H1 (cell line): ENCODE data around the gene LMTK2. TPM values are rescaled to one million over a fixed set of nuclear protein-coding genes. Genes with fewer than 3 reads are reported as not detected.

ENCODE experiments used
- CTCF ChIA-PET: fragments of 300-600 bp; sonication (Branson Sonifier 250); formaldehyde crosslinking; loops from one replicate; lab custom pipeline; 2021; ENCODE audit not compliant: partially characterized antibody; lab: Charles Lee
- POLR2A ChIA-PET: fragments of 300-600 bp; sonication (Branson Sonifier 250); formaldehyde crosslinking; loops from one replicate; lab custom pipeline; 2021; ENCODE audit warnings: inconsistent platforms; ENCODE audit not compliant: partially characterized antibody; lab: Charles Lee
- DNase-seq, 2 experiments: peaks; one replicate each; pipeline versions ENCODE4 v3.0.0 to v3.0.0-alpha.2; 2010 to 2022; ENCODE audit warnings: low spot score in 2 of 2, low read depth in 1 of 2, mixed read lengths in 1 of 2
- FAIRE-seq: peaks from 2 replicates; lab custom pipeline; 2011; peaks lifted over from hg19 to GRCh38; lab: Jason Lieb, UNC
- H2AFZ ChIP-seq: 2 replicates; pipeline ENCODE4 v1.8.1; 2012; ENCODE audit warnings: low read length, inconsistent platforms
- H2AK5ac ChIP-seq: 2 replicates; pipeline ENCODE4 v1.6.1; 2013; ENCODE audit warnings: low read depth, low read length
- H2BK120ac ChIP-seq: replicated peaks from 2 replicates; pipeline ENCODE3; 2013; ENCODE audit warnings: low read depth, low read length, inconsistent platforms
- H2BK12ac ChIP-seq: 2 replicates; pipeline ENCODE4 v1.6.1; 2013; ENCODE audit warnings: low read depth, low read length
- H2BK15ac ChIP-seq: 2 replicates; pipeline ENCODE4 v1.6.1; 2013; ENCODE audit warnings: low read length
- H2BK20ac ChIP-seq: 2 replicates; pipeline ENCODE4 v1.6.1; 2013; ENCODE audit warnings: low read length
- H2BK5ac ChIP-seq: 2 replicates; pipeline ENCODE4 v1.6.1; 2013; ENCODE audit warnings: low read depth, low read length
- H3K14ac ChIP-seq: 2 replicates; pipeline ENCODE4 v1.6.1; 2013; ENCODE audit warnings: inconsistent platforms; ENCODE audit not compliant: insufficient read length
- H3K18ac ChIP-seq: 2 replicates; pipeline ENCODE4 v1.6.1; 2013; ENCODE audit warnings: low read length; ENCODE audit errors: extremely low read depth
- H3K23ac ChIP-seq: 2 replicates; pipeline ENCODE4 v1.6.1; 2013; ENCODE audit warnings: inconsistent platforms; ENCODE audit not compliant: insufficient read length
- H3K23me2 ChIP-seq: 2 replicates; pipeline ENCODE4 v1.6.1; 2013; ENCODE audit warnings: low read depth, low read length
- H3K27ac ChIP-seq: 2 replicates; pipeline ENCODE4 v1.6.1; 2011; ENCODE audit warnings: low read depth, low read length, inconsistent platforms
- H3K27me3 ChIP-seq, 4 experiments: replicated peaks in 1 of 4; 1 replicate in 1 of 4; 2 replicates in 3 of 4; pipeline versions ENCODE4 v1.6.1 to v1.8.1; 2011 to 2013; ENCODE audit warnings: low read length in 3 of 4, mild to moderate bottlenecking in 3 of 4, inconsistent platforms in 2 of 4, mixed read lengths in 2 of 4, moderate library complexity in 1 of 4; ENCODE audit not compliant: control insufficient read depth in 3 of 4, insufficient read depth in 3 of 4; ENCODE audit errors: extremely low read depth in 1 of 4
- H3K36me3 ChIP-seq, 4 experiments: 2 replicates each; pipeline versions ENCODE4 v1.6.1 to v1.8.1; 2011 to 2013; ENCODE audit warnings: mild to moderate bottlenecking in 4 of 4, low read length in 3 of 4, moderate library complexity in 2 of 4, control low read depth in 1 of 4, inconsistent platforms in 1 of 4; ENCODE audit not compliant: insufficient read depth in 4 of 4, control insufficient read depth in 2 of 4
- H3K4ac ChIP-seq: replicated peaks from 2 replicates; pipeline ENCODE3; 2013; ENCODE audit warnings: low read length, low read depth, mixed read lengths, inconsistent platforms; ENCODE audit not compliant: insufficient read length
- H3K4me1 ChIP-seq, 4 experiments: replicated peaks in 1 of 4; 1 replicate in 1 of 4; 2 replicates in 3 of 4; pipeline versions ENCODE4 v1.6.1 to v1.8.1; 2011 to 2013; ENCODE audit warnings: low read length in 3 of 4, inconsistent platforms in 2 of 4, mixed read lengths in 1 of 4; ENCODE audit not compliant: insufficient read depth in 4 of 4, control insufficient read depth in 3 of 4
- H3K4me2 ChIP-seq, 2 experiments: 2 replicates each; pipeline versions ENCODE4 v1.6.1 to v1.8.1; 2011 to 2013; ENCODE audit warnings: low read depth in 2 of 2, low read length in 2 of 2, control low read depth in 1 of 2, inconsistent platforms in 1 of 2, mild to moderate bottlenecking in 1 of 2; ENCODE audit not compliant: insufficient read depth in 1 of 2
- H3K4me3 ChIP-seq, 4 experiments: fragments of 200-600, 300-600 bp in 1 of 4; sonication (generic), shearing (Covaris generic), sonication (Bioruptor Twin) in 1 of 4; 2 replicates each; pipeline versions ENCODE4 v1.5.1 to v1.8.1; 2011 to 2016; ENCODE audit warnings: low read length in 4 of 4, low read depth in 3 of 4, control low read depth in 2 of 4, inconsistent platforms in 2 of 4, mild to moderate bottlenecking in 2 of 4, mixed read lengths in 1 of 4, moderate library complexity in 1 of 4; ENCODE audit not compliant: insufficient read depth in 2 of 4; ENCODE audit errors: extremely low read depth in 1 of 4
- H3K56ac ChIP-seq: replicated peaks from 2 replicates; pipeline ENCODE3; 2013; ENCODE audit warnings: low read depth, mild to moderate bottlenecking, mixed read lengths, low read length, inconsistent platforms; ENCODE audit not compliant: insufficient read length
- H3K79me1 ChIP-seq: 2 replicates; pipeline ENCODE4 v1.6.1; 2013; ENCODE audit warnings: low read depth, low read length, control low read depth
- H3K79me2 ChIP-seq, 2 experiments: 2 replicates each; pipeline versions ENCODE4 v1.6.1 to v1.8.1; 2012 to 2013; ENCODE audit warnings: low read length in 2 of 2, mild to moderate bottlenecking in 2 of 2, inconsistent platforms in 1 of 2; ENCODE audit not compliant: insufficient read depth in 2 of 2, control insufficient read depth in 1 of 2
- H3K9ac ChIP-seq, 4 experiments: replicated peaks in 1 of 4; 1 replicate in 1 of 4; 2 replicates in 3 of 4; pipeline versions ENCODE4 v1.6.1 to v1.8.1; 2011 to 2013; ENCODE audit warnings: low read depth in 3 of 4, low read length in 3 of 4, control low read depth in 2 of 4, mild to moderate bottlenecking in 2 of 4, moderate library complexity in 2 of 4, inconsistent platforms in 1 of 4; ENCODE audit errors: extremely low read depth in 1 of 4
- H3K9me3 ChIP-seq, 2 experiments: 2 replicates each; pipeline versions ENCODE4 v1.6.1 to v1.8.1; 2012 to 2013; ENCODE audit warnings: mild to moderate bottlenecking in 2 of 2, moderate library complexity in 2 of 2, control low read depth in 1 of 2, inconsistent platforms in 1 of 2, low read depth in 1 of 2, low read length in 1 of 2, mixed read lengths in 1 of 2; ENCODE audit not compliant: insufficient read depth in 2 of 2
- H4K20me1 ChIP-seq, 2 experiments: replicated peaks in 1 of 2; 2 replicates each; pipeline versions ENCODE3 to v1.8.1; 2011 to 2013; ENCODE audit warnings: inconsistent platforms in 2 of 2, low read length in 2 of 2, mild to moderate bottlenecking in 1 of 2; ENCODE audit not compliant: insufficient read depth in 2 of 2, control insufficient read depth in 1 of 2
- H4K5ac ChIP-seq: 2 replicates; pipeline ENCODE4 v1.6.1; 2013; ENCODE audit warnings: low read length, low read depth, mixed read lengths, inconsistent platforms; ENCODE audit not compliant: insufficient read length
- H4K8ac ChIP-seq: 2 replicates; pipeline ENCODE4 v1.8.0; 2013; ENCODE audit warnings: mild to moderate bottlenecking, moderate library complexity, low read length, inconsistent platforms; ENCODE audit not compliant: insufficient read depth; ENCODE audit errors: extremely low read depth
- H4K91ac ChIP-seq: replicated peaks from 2 replicates; pipeline ENCODE3; 2013; ENCODE audit warnings: low read length, mixed read lengths, inconsistent platforms; ENCODE audit not compliant: insufficient read length
- BRCA1 ChIP-seq: IDR thresholded peaks from 2 replicates; pipeline ENCODE4 v1.6.1; 2012; ENCODE audit warnings: low read depth, low read length, improper control_type of control experiment
- CEBPB ChIP-seq: IDR thresholded peaks from 2 replicates; pipeline ENCODE4 v1.6.1; 2012; ENCODE audit warnings: low read depth, low read length
- CHD2 ChIP-seq: IDR thresholded peaks from 2 replicates; pipeline ENCODE4 v1.6.1; 2012; ENCODE audit warnings: low read length, improper control_type of control experiment
- CREB1 ChIP-seq: IDR thresholded peaks from 2 replicates; pipeline ENCODE4 v1.6.1; 2012; ENCODE audit warnings: inconsistent platforms
- E2F6 ChIP-seq: IDR thresholded peaks from 2 replicates; pipeline ENCODE4 v1.6.1; 2012; ENCODE audit warnings: inconsistent platforms
- EP300 ChIP-seq, 2 experiments: IDR thresholded peaks; 1 replicate in 1 of 2; 2 replicates in 1 of 2; pipeline ENCODE4 v1.6.1; 2011 to 2012; ENCODE audit warnings: low read depth in 2 of 2, low read length in 2 of 2, mild to moderate bottlenecking in 2 of 2, borderline replicate concordance in 1 of 2, inconsistent platforms in 1 of 2, moderate library complexity in 1 of 2
- HDAC6 ChIP-seq: IDR thresholded peaks from one replicate; pipeline ENCODE4 v1.7.1; 2012; ENCODE audit warnings: low read depth, mild to moderate bottlenecking, inconsistent platforms, low read length, moderate library complexity
- MAFK ChIP-seq: IDR thresholded peaks from 2 replicates; pipeline ENCODE4 v1.6.1; 2012; ENCODE audit warnings: low read depth, mild to moderate bottlenecking, improper control_type of control experiment, low read length
- POLR2A ChIP-seq, 2 experiments: IDR thresholded peaks; 1 replicate in 1 of 2; 2 replicates in 1 of 2; pipeline ENCODE4 v1.6.1; 2011; ENCODE audit warnings: low read depth in 2 of 2, low read length in 2 of 2, mild to moderate bottlenecking in 2 of 2; ENCODE audit errors: control extremely low read depth in 1 of 2
- SIRT6 ChIP-seq: IDR thresholded peaks from one replicate; pipeline ENCODE4 v1.7.1; 2012; ENCODE audit warnings: low read length, inconsistent platforms
- SP2 ChIP-seq: IDR thresholded peaks from 2 replicates; pipeline ENCODE4 v1.6.1; 2012; ENCODE audit warnings: mild to moderate bottlenecking, low read length, inconsistent platforms
- TAF7 ChIP-seq: optimal IDR thresholded peaks from 2 replicates; pipeline ENCODE3; 2011; ENCODE audit warnings: low read depth, mild to moderate bottlenecking, inconsistent platforms, low read length, moderate library complexity, borderline replicate concordance
- TEAD4 ChIP-seq: IDR thresholded peaks from 2 replicates; pipeline ENCODE4 v1.6.1; 2012; ENCODE audit warnings: low read depth, low read length, inconsistent platforms, mixed read lengths
- WGBS, 2 experiments: shearing (Covaris generic) in 1 of 2; methylation state at CpG; one replicate each; pipeline versions ENCODE4 v1.1.6 to v1.1.7; 2013 to 2015; ENCODE audit warnings: low lambda C conversion rate in 2 of 2, mixed read lengths in 2 of 2, inconsistent platforms in 1 of 2, low coverage in 1 of 2, missing lambda C conversion rate in 1 of 2; ENCODE audit not compliant: insufficient replicate concordance in 2 of 2, insufficient coverage in 1 of 2, insufficient read length in 1 of 2; ENCODE audit errors: extremely low coverage in 1 of 2, missing lambda C conversion rate in 1 of 2; 5-methylcytosine and 5-hydroxymethylcytosine counted together
- polyA plus RNA-seq, 7 experiments: library from polyadenylated mRNA; depleted of rRNA in 3 of 7; stranded (reverse) in 5 of 7; unstranded in 2 of 7; fragments of >200 nt in 5 of 7; fragments of 200-250 nt in 2 of 7; gene quantifications; 1 replicate in 5 of 7; 2 replicates in 1 of 7; 4 replicates in 1 of 7; pipeline versions ENCODE4 v1.2.1 to v1.2.3, GENCODE V29; 2011 to 2013; ENCODE audit warnings: missing spikeins in 2 of 7, mixed read lengths in 2 of 7
- total RNA-seq: library from RNA; stranded (reverse); fragmentation: NEBNext Ultra II Directional; extraction: Animal tissue kit (Norgen Biotek cat#: 25700); gene quantifications from 2 replicates; pipeline ENCODE4 v1.2.1, GENCODE V29; 2021

Gene LMTK2
- total and polyA plus RNA-seq, 2 of the 8 experiments (the other 6 are each of a cell fraction or from before 2014, with no cell fraction given), result 9.7 to 30.7 TPM

GRCh38 chr7:98236355-98237185 lies 129.9 kb downstream of the LMTK2 start:
- no peak overlapping the region for H3K23ac ChIP-seq
- no peak overlapping the region for H3K27ac ChIP-seq
- no peaks in the 10 kb centered on the region for H3K79me1 ChIP-seq
- H2BK5ac ChIP-seq, result no peak overlapping the region
- no peak overlapping the region for H3K14ac ChIP-seq
- no peak overlapping the region for H4K8ac ChIP-seq
- H2BK15ac ChIP-seq, result no peak overlapping the region
- peaks cover 0 to 2% of the 10 kb centered on the region in 2 experiments for H4K20me1 ChIP-seq
- H3K4me1 ChIP-seq, result peaks cover 0 to 1% (median 0%) of the 10 kb centered on the region in 4 experiments; a peak in 3 of 7 replicates
- H3K56ac ChIP-seq, result no peak overlapping the region
- H2AK5ac ChIP-seq, result no peak overlapping the region
- DNase-seq, result no peak
- ChIA-PET CTCF (interaction anchor here (2.0 kb wide), 1 partner anchor 68 kb away, joined by 5 read pairs; no protein-coding TSS in a partner anchor), POLR2A (interaction anchor here (0.9 kb wide), 1 partner anchor 25 kb away, joined by 3 read pairs; the partner anchor contains the start of gene BHLHA15)
- H3K4me2 ChIP-seq, result no peak overlapping the region
- no peak overlapping the region for H3K18ac ChIP-seq
- no peak overlapping the region for H2BK12ac ChIP-seq
- H3K36me3 ChIP-seq, result no peaks in the 10 kb centered on the region
- 91% methylated on average over 25 of the region's 25 CpGs; no CpG with 5 or more reads in 1 of the 2 experiments for WGBS, 2 experiments
- H2BK20ac ChIP-seq, result no peak overlapping the region
- H4K91ac ChIP-seq, result no peak overlapping the region
- H4K5ac ChIP-seq, result no peak overlapping the region
- FAIRE-seq, result no peak
- no peak overlapping the region for H3K4ac ChIP-seq
- no peak overlapping the region for H3K4me3 ChIP-seq
- H3K9me3 ChIP-seq, result no peaks in the 10 kb centered on the region
- no peaks in the 10 kb centered on the region for H3K79me2 ChIP-seq
- H3K9ac ChIP-seq, result no peak overlapping the region
- H3K23me2 ChIP-seq, result no peaks in the 10 kb centered on the region
- H2BK120ac ChIP-seq, result no peak overlapping the region
- H3K27me3 ChIP-seq, result no peaks in the 10 kb centered on the region
- no peak overlapping the region for H2AFZ ChIP-seq
- TF ChIP-seq MAFK, result no peak
- no peak for TF ChIP-seq SP2
- TF ChIP-seq SIRT6, result no peak
- TF ChIP-seq TAF7, result no peak
- no peak for TF ChIP-seq BRCA1
- no peak for TF ChIP-seq E2F6
- no peak for TF ChIP-seq POLR2A (IDR thresholded peaks at IDR 0.05; ENCODE audit: control extremely low read depth in 1 of 2, low read depth in 2 of 2, low read length in 2 of 2)
- no peak for TF ChIP-seq CEBPB
- no peak for TF ChIP-seq CREB1
- TF ChIP-seq CHD2, result no peak
- TF ChIP-seq HDAC6, result no peak
- TF ChIP-seq TEAD4, result no peak
- TF ChIP-seq EP300 (IDR thresholded peaks at IDR 0.05; ENCODE audit: borderline replicate concordance in 1 of 2, low read depth in 2 of 2, low read length in 2 of 2), result no peak
